Measurements from ENCODE around the gene NODAL. TPM values are rescaled to one million over a fixed set of nuclear protein-coding genes. Genes with fewer than 3 reads are reported as not detected.

Gene NODAL
- total RNA-seq, 1 donor = not detected

DNA sequence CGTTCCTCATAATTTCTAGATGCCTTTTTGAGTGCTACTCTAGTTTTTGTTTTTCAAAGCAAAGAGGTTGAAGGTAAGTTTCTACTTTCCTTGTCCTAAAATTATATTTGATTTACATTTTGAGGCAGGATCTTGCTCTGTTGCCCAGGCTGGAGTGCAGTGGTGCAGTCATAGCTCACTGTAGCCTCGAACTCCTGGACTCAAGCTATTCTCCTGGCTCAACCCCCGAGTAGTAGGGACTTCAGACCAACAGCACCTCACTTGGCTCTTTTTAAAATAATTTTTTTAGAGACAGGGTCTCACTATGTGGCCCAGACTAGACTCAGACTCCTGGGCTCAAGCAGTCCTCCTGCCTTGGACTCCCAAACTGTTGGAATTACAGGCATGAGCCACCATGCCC lies 22.8 kb downstream of the NODAL start:
- TF ChIP-seq, protein P1, sequence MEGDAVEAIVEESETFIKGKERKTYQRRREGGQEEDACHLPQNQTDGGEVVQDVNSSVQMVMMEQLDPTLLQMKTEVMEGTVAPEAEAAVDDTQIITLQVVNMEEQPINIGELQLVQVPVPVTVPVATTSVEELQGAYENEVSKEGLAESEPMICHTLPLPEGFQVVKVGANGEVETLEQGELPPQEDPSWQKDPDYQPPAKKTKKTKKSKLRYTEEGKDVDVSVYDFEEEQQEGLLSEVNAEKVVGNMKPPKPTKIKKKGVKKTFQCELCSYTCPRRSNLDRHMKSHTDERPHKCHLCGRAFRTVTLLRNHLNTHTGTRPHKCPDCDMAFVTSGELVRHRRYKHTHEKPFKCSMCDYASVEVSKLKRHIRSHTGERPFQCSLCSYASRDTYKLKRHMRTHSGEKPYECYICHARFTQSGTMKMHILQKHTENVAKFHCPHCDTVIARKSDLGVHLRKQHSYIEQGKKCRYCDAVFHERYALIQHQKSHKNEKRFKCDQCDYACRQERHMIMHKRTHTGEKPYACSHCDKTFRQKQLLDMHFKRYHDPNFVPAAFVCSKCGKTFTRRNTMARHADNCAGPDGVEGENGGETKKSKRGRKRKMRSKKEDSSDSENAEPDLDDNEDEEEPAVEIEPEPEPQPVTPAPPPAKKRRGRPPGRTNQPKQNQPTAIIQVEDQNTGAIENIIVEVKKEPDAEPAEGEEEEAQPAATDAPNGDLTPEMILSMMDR (IDR thresholded peaks at IDR 0.05; ENCODE audit: insufficient read depth, low read length) = no peak
- DNase-seq (ENCODE audit: low read depth) = no peak
- no peak overlapping the region for H3K4me3 ChIP-seq (ENCODE audit: low read depth, low read length)

DNA sequence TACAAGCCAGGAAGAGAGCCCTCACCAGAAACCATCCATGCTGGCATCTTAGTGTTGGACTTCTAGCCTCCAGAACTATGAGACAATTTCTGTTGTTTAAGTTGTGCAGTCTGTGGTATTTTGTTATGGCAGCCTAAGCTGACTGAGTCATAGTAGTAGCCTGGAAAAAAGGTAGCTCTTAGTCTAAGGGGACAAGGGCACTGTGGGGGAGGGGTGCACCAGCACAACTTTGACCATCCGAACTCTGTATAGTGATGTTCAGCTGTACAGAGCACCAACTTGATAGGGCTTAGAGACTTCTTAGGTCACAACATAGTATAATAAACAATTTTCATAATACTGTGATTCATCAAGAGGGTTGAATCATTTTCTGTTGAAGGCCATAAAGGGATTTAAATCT lies 23.3 kb downstream of the NODAL start:
- DNase-seq (ENCODE audit: low read depth) = peak; percentile 32
- TF ChIP-seq, protein P1 (IDR thresholded peaks at IDR 0.05; ENCODE audit: insufficient read depth, low read length) = no peak
- no peak overlapping the region for H3K4me3 ChIP-seq (ENCODE audit: low read depth, low read length)

- peak; percentile 22 for DNase-seq (ENCODE audit: low read depth)
These were observed 23.9 kb downstream of the NODAL start for GRCh38 chr10:70417568-70417967.

GRCh38 chr10:70412356-70412755 lies 29.1 kb downstream of the NODAL start:
- H3K4me3 ChIP-seq (ENCODE audit: low read depth, low read length) = no peak overlapping the region
- TF ChIP-seq, protein P1 (IDR thresholded peaks at IDR 0.05; ENCODE audit: insufficient read depth, low read length) = no peak
- no peak for DNase-seq (ENCODE audit: low read depth)

More at GRCh38 chr10:70417568-70417967, 23.9 kb downstream of the NODAL start:
- TF ChIP-seq, protein P1 (IDR thresholded peaks at IDR 0.05; ENCODE audit: insufficient read depth, low read length) = no peak
- H3K4me3 ChIP-seq (ENCODE audit: low read depth, low read length) = no peak overlapping the region

DNA sequence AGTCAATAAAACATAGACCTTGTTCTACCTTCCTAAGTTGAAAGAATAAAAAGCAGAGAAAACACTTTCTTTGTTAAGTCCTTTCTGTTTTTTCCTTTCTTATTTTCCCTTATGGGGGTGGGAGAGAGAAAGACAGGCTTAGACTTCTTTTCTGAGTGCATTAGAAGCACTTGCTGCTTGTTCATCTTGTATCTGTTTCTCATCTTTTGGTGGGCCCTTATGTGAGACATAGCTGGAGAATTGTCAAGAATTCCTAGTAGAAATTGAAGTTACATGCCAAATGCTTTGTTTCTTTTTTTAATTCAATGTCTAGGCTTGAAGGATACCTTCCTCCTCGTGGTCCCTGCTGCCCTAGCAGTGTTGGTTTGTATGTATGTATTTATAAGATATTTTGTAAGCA lies 30.9 kb downstream of the NODAL start:
- no peak overlapping the region for H3K4me3 ChIP-seq (ENCODE audit: low read depth, low read length)
- DNase-seq (ENCODE audit: low read depth) = peak; percentile 49
- TF ChIP-seq, protein P1 (IDR thresholded peaks at IDR 0.05; ENCODE audit: insufficient read depth, low read length) = no peak

- no peak for DNase-seq (ENCODE audit: low read depth)
- TF ChIP-seq, protein P1 (IDR thresholded peaks at IDR 0.05; ENCODE audit: insufficient read depth, low read length) = no peak
- no peak overlapping the region for H3K4me3 ChIP-seq (ENCODE audit: low read depth, low read length)
These were observed 31.7 kb downstream of the NODAL start for GRCh38 chr10:70409772-70410171.
